Sciatic nerve (tissue), 2 donors: Measurements from ENCODE around the gene HOXA10. TPM values are rescaled to one million over a fixed set of nuclear protein-coding genes. Genes with fewer than 3 reads are reported as not detected.

Source experiments
- ATAC-seq: fragments of 200-7000 bp; cut with Tn5 transposase; one replicate; pipeline ENCODE4 v1.9.1; 2020; ENCODE audit warnings: mild to moderate bottlenecking, moderate library complexity
- DNase-seq: peaks from one replicate; pipeline ENCODE4 v3.0.0-alpha.2; 2020; ENCODE audit warnings: low spot score
- intact Hi-C: fragments of 100-400 bp; cut with DNase I; formaldehyde crosslinking; loops from one replicate; pipeline ENCODE4 v1.14.2; 2022
- microRNA-seq: library from miRNA; unstranded; fragments of <30 nt; microRNA quantifications from one replicate; pipeline ENCODE4 v1.2.0, GENCODE V29; 2020
- total RNA-seq: library from RNA; stranded (reverse); fragmentation: NEBNext Ultra II Directional; extraction: Animal tissue kit (Norgen Biotek cat#: 25700); gene quantifications from one replicate; pipeline ENCODE4 v1.2.1, GENCODE V29; 2021
- donor health status: DM: no; HTN: no; CAD: no.
- donor health status: DM: no; HTN: no; CAD: no.

The HOXA10 gene
- total RNA-seq, 1 donor from 2014 or later, result 11.2 TPM

DNA sequence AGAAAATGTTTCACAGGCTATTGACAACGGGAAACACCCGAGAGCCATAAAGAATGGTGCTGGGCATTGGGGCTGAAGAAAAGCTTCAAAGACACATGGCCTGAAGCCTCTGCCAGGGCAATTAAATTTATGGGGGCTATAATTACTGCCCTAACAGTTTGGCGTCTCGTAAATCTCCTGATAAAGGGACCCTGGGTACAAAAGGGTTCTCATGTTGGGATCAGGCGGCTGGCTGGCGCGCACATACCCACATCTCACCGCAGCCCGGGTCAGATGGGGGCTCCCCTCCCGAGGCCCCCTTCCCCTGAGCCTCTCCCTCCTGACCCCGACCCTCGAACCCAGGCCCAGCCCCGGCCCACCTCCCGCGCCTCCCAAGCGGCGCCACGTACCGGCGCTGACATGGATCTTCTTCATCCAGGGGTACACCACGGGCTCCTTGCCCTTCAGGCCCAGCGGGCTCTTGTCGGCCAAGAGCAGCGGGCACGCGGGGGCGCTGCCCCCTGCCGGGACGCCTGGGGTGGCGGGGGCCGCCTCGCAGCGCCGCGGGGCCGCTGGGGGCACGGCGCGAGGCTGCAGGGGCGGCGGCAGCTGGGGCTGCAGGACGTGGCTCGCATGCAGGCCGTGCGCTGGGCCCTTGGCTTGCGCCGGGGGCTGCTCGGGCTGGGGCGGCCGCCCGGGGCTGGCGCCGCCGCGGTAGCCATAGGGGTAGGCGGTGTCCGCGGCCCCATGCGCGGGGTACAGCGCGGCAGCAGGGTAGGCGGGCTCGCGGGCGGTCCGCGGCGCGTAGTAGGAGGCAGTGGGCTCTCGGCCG, 44.2 kb downstream of the HOXA10 start:
- DNase-seq (peak; percentile 65), ATAC-seq (no peak)
- intact Hi-C loops, result no loop called here

GRCh38 chr7:27128776-27129728, 45.1 kb downstream of the HOXA10 start:
- ATAC-seq (no peak), DNase-seq (peak; percentile 60)
- intact Hi-C loops, result no loop called here

- ATAC-seq (no peak), DNase-seq (no peak)
- intact Hi-C loops, result no loop called here
These were observed 46.1 kb downstream of the HOXA10 start for GRCh38 chr7:27128034-27128433.

GRCh38 chr7:27126596-27127327, 47.4 kb downstream of the HOXA10 start:
- ATAC-seq (no peak), DNase-seq (no peak)
- intact Hi-C loops, result no loop called here

DNA sequence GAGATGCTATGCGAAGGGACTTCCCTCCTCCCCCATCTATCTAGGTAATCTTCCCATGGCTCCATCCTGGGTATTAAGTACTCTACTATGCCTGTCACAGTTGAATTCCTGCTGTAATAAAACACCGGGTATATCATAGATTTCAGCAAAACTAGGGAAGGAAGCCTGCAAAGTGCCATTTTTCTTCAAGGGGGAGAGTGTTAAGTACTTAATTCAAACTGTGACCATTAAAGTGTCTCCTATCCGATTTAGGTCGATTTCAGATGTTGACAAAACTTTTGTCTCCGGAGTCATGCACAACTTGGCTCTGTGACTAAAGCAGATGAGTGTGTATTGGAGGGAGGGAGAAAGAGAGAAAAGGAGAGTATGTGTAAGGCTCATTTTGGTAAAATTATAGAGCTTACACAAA, 48.1 kb downstream of the HOXA10 start:
- intact Hi-C loops, result no loop called here
- DNase-seq (no peak), ATAC-seq (no peak)

GRCh38 chr7:27124902-27125689, 49.0 kb downstream of the HOXA10 start:
- intact Hi-C loops, result no loop called here
- no peak for ATAC-seq
- no peak for DNase-seq

DNA sequence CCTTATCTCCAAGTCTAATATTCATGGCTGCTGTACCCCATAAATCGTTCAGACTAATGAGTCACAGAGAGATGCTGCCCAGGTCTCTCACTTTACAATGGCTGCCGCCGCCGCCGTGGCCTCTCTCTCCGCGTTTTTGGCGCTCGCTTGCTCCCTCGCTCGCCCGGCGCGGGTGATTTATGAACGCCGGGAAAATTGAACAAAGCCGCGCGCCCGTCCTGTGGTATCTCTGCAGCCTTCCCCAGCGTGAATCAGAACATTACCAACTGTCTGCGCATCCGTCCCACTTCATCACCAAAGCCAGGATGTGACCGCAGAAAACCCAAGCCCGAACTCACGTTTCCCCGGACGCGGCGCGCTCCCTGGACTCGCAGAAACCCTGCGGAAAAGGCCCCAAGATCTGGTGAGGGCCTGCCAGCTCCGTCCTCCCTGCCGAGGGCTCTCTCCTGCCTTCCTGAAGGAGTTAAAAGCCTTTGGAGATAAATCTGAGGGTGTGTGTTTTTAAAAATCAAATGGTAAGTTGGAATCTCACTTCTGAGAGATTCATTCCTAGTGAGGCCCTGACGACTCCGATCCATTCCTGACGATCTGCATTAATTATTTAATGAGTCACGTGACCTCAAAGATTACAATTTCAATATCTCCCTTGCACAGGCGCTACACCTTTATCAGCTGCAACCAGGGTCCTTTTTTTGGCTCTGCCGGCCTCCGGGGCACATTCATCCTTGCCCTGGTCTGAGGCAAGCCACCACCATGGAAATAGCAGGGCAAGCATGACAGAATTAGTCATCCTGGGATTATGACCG, 49.8 kb downstream of the HOXA10 start:
- intact Hi-C loops, result no loop called here
- peak; percentile 61 for DNase-seq
- ATAC-seq, result peak; percentile 6

GRCh38 chr7:27123477-27124053, 50.6 kb downstream of the HOXA10 start:
- DNase-seq (peak; percentile 56), ATAC-seq (peak; percentile 4)
- intact Hi-C loops, result no loop called here

- intact Hi-C loops, result no loop called here
- peak; percentile 54 for DNase-seq
- peak; percentile 68 for ATAC-seq
These were observed 51.1 kb downstream of the HOXA10 start for GRCh38 chr7:27123007-27123476.

GRCh38 chr7:27122077-27122910, 51.8 kb downstream of the HOXA10 start:
- DNase-seq, result peak; percentile 59
- intact Hi-C loops, result no loop called here
- peak; percentile 48 for ATAC-seq

DNA sequence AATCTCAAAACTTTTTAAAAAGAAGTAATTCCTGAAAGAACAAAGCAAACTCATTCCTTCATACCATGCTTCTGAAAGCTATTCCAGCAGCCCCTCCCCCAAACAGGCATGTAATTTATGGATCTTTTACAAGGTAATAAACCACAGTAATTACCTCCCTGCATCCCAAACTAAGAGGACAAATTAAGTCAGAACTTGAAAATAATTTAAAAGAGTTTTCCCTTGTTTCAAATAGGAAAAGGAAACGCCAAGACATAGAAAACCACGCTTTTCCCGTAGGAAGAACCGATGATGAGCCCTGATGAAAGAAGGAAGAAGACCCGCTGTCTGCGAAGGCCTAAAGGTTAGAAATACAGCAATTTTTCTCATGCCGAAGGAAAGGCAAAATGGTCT, 52.4 kb downstream of the HOXA10 start:
- DNase-seq, result no peak
- intact Hi-C loops, result no loop called here
- no peak for ATAC-seq

Small RNA genes lying within 50 kb of the gene (microRNA-seq; reads per million reads assigned to microRNA genes)
- gene MIR196B, result 3,026 reads per million, percentile 90 among the genes with 10 or more reads in this experiment

Other genes starting within 250 kb of the HOXA10 start
- 0.98 TPM for gene HOXA1, start 78.3 kb downstream of the HOXA10 start, total RNA-seq
- gene HOXA2, start 71.6 kb downstream of the HOXA10 start, total RNA-seq, result 3.9 TPM
- 10.0 TPM for gene HOXA4, start 43.6 kb downstream of the HOXA10 start, total RNA-seq
- gene HOXA5, start 30.6 kb downstream of the HOXA10 start, total RNA-seq, result 20.1 TPM
- 15.8 TPM for gene HOXA6, start 26.5 kb downstream of the HOXA10 start, total RNA-seq
- 20.9 TPM for gene HOXA3, start 21.7 kb downstream of the HOXA10 start, total RNA-seq
- gene HOXA7, start 17.6 kb downstream of the HOXA10 start, total RNA-seq, result 6.2 TPM
- 7.1 TPM for gene HOXA9, start 8.8 kb downstream of the HOXA10 start, total RNA-seq
- gene HOXA11, start 10.9 kb upstream of the HOXA10 start, total RNA-seq, result 1.3 TPM
- gene HOXA13, start 25.8 kb upstream of the HOXA10 start, total RNA-seq, result 0.18 TPM
- not detected for gene EVX1, start 68.5 kb upstream of the HOXA10 start, total RNA-seq